GM23338 (cell line): ENCODE measurements around the gene PMVK. TPM values are rescaled to one million over a fixed set of nuclear protein-coding genes. Genes with fewer than 3 reads are reported as not detected.

Experiments used
- ATAC-seq: fragments of 200-7000 bp; cut with Tn5 transposase; 3 replicates; pipeline ENCODE4 v1.9.1; 2020
- DNase-seq: peaks from one replicate; pipeline ENCODE4 v3.0.0-alpha.2; 2015; ENCODE audit warnings: low spot score
- H2AFZ ChIP-seq: fragments of 200-600 bp; sonication (generic); 2 replicates; pipeline ENCODE4 v1.8.0; 2016; ENCODE audit warnings: antibody characterized with exemption, mild to moderate bottlenecking, moderate library complexity
- H3F3A ChIP-seq: fragments of 200-600 bp; sonication (generic); replicated peaks from 2 replicates; pipeline ENCODE4 v1.8.0; 2017; ENCODE audit warnings: antibody characterized with exemption, mixed run types, low read depth
- H3K27ac ChIP-seq: fragments of 200-600 bp; sonication (generic); 2 replicates; pipeline ENCODE4 v1.6.1; 2016; ENCODE audit warnings: low read depth
- H3K27me3 ChIP-seq: fragments of 200-600 bp; sonication (generic); 2 replicates; pipeline ENCODE4 v1.8.0; 2016; ENCODE audit warnings: mild to moderate bottlenecking, mixed run types, moderate library complexity; ENCODE audit not compliant: insufficient read depth
- H3K36me3 ChIP-seq: fragments of 200-600 bp; sonication (generic); 2 replicates; pipeline ENCODE4 v1.8.0; 2016; ENCODE audit warnings: mild to moderate bottlenecking; ENCODE audit not compliant: insufficient read depth
- H3K4me1 ChIP-seq: fragments of 200-600 bp; sonication (generic); 2 replicates; pipeline ENCODE4 v1.8.0; 2016; ENCODE audit warnings: mild to moderate bottlenecking, moderate library complexity; ENCODE audit not compliant: insufficient read depth
- H3K4me2 ChIP-seq: fragments of 200-600 bp; sonication (generic); 2 replicates; pipeline ENCODE4 v1.7.1; 2017; ENCODE audit warnings: mixed run types
- H3K4me3 ChIP-seq: fragments of 200-600 bp; sonication (generic); 2 replicates; pipeline ENCODE4 v1.6.1; 2016; ENCODE audit warnings: mixed run types
- H3K79me2 ChIP-seq: fragments of 200-600 bp; sonication (generic); replicated peaks from 2 replicates; pipeline ENCODE4 v1.8.0; 2017; ENCODE audit warnings: mild to moderate bottlenecking; ENCODE audit not compliant: insufficient read depth
- H3K9me2 ChIP-seq: fragments of 200-600 bp; sonication (generic); 2 replicates; pipeline ENCODE4 v1.8.0; 2017; ENCODE audit not compliant: insufficient read depth
- H4K20me1 ChIP-seq: fragments of 200-600 bp; sonication (generic); replicated peaks from 2 replicates; pipeline ENCODE4 v1.8.0; 2017; ENCODE audit warnings: mild to moderate bottlenecking; ENCODE audit not compliant: insufficient read depth
- H3K27ac Mint-ChIP-seq: 2 replicates; pipeline ENCODE4 v1.8.0; 2020; ENCODE audit warnings: inconsistent platforms, mild to moderate bottlenecking, moderate library complexity, mixed read lengths
- H3K27me3 Mint-ChIP-seq: 3 replicates; pipeline ENCODE4 v1.8.0; 2022; ENCODE audit warnings: low read depth, mild to moderate bottlenecking, moderate library complexity, mixed read lengths, inconsistent platforms; ENCODE audit not compliant: insufficient read depth, poor library complexity
- H3K36me3 Mint-ChIP-seq: 3 replicates; pipeline ENCODE4 v1.8.0; 2021; ENCODE audit warnings: low read depth, mild to moderate bottlenecking, inconsistent platforms, moderate library complexity, mixed read lengths
- H3K4me1 Mint-ChIP-seq: 3 replicates; pipeline ENCODE4 v1.8.0; 2020; ENCODE audit warnings: mild to moderate bottlenecking, inconsistent platforms, mixed read lengths
- H3K4me3 Mint-ChIP-seq: 3 replicates; pipeline ENCODE4 v1.8.0; 2021; ENCODE audit warnings: moderate library complexity, mild to moderate bottlenecking, inconsistent platforms, mixed read lengths
- H3K9me3 Mint-ChIP-seq: 3 replicates; pipeline ENCODE4 v1.8.0; 2020; ENCODE audit warnings: moderate library complexity, mild to moderate bottlenecking, inconsistent platforms, mixed read lengths
- CREB1 ChIP-seq: fragments of 250-450 bp; sonication (Bioruptor Pico); IDR thresholded peaks from 2 replicates; pipeline ENCODE4 v1.5.0; 2020; ENCODE audit warnings: low read depth, mild to moderate bottlenecking, moderate library complexity
- EZH2 ChIP-seq: fragments of 200-600 bp; sonication (generic); IDR thresholded peaks from one replicate; pipeline ENCODE4 v1.8.0; 2017; ENCODE audit warnings: antibody characterized with exemption, mild to moderate bottlenecking, low read depth; ENCODE audit not compliant: unreplicated experiment
- EZH2phosphoT487 ChIP-seq: fragments of 200-600 bp; sonication (generic); IDR thresholded peaks from one replicate; pipeline ENCODE4 v1.8.1; 2018; ENCODE audit warnings: antibody characterized with exemption; ENCODE audit not compliant: unreplicated experiment
- JUNB ChIP-seq: IDR thresholded peaks from one replicate; pipeline ENCODE4 v1.6.1; 2016; ENCODE audit warnings: antibody characterized with exemption; ENCODE audit not compliant: unreplicated experiment
- NANOG ChIP-seq: IDR thresholded peaks from 2 replicates; pipeline ENCODE4 v1.6.1; 2016; ENCODE audit warnings: antibody characterized with exemption, borderline replicate concordance
- POLR2AphosphoS5 ChIP-seq: IDR thresholded peaks from 2 replicates; pipeline ENCODE4 v1.6.1; 2016; ENCODE audit warnings: antibody characterized with exemption, low read depth
- STAT1 ChIP-seq: IDR thresholded peaks from one replicate; pipeline ENCODE4 v1.6.1; 2016; ENCODE audit warnings: antibody characterized with exemption; ENCODE audit not compliant: unreplicated experiment
- ZNF462 ChIP-seq: fragments of 250-450 bp; sonication (Bioruptor Pico); IDR thresholded peaks from 2 replicates; pipeline ENCODE4 v1.5.0; 2020; ENCODE audit warnings: mild to moderate bottlenecking, moderate library complexity
- polyA plus RNA-seq: library from polyadenylated mRNA; unstranded; fragments of >200 nt; fragmentation: Nextera tagmentation; extraction: Ambion mirVana; gene quantifications from 2 replicates; pipeline ENCODE4 v1.2.1, GENCODE V29; 2016
- total RNA-seq: library from RNA; depleted of rRNA; stranded (reverse); fragments of >200 nt; shearing (Covaris generic); gene quantifications from 2 replicates; pipeline ENCODE4 v1.2.3, GENCODE V29; 2014

Gene PMVK
- total and polyA plus RNA-seq, 2 experiments from 2014 or later: 8.1 to 25.0 TPM

GRCh38 chr1:154895798-154896197 lies 40.7 kb downstream of the PMVK start (continued):
- TF ChIP-seq ZNF462 (CRISPR knock-in tag): no peak

DNA sequence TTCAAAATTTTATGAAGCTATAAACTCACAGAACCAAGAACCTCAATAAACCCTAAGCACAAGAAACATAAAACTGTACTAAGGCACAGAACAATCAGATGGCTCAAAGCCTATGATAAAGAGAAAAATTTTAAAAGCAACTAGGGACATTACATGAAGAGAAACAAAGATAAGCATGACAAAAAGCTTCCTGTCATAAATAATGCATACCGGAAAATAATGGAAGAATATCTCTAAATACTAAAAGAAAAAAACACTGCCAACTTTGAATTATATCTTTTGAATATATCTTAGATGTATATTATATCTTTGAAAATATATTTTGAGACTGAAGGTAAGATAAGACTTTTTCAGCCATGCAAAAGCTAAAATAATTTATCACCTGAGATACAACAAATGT lies 45.1 kb downstream of the PMVK start:
- Histone ChIP-seq H3K4me2 (no peak overlapping the region), H3K27me3 (no peaks in the 10 kb centered on the region), H3F3A (no peaks in the 10 kb centered on the region), H3K79me2 (no peaks in the 10 kb centered on the region), H2AFZ (no peak overlapping the region), H4K20me1 (no peaks in the 10 kb centered on the region), H3K4me1 (no peaks in the 10 kb centered on the region), H3K27ac (no peak overlapping the region), H3K9me2 (no peaks in the 10 kb centered on the region), H3K4me3 (no peak overlapping the region), H3K36me3 (no peaks in the 10 kb centered on the region)
- no peak for ATAC-seq
- no peak overlapping the region for H3K4me3 Mint-ChIP-seq
- H3K9me3 Mint-ChIP-seq: no peaks in the 10 kb centered on the region
- no peak overlapping the region for H3K27ac Mint-ChIP-seq
- no peak for DNase-seq
- peaks cover 3% of the 10 kb centered on the region for H3K27me3 Mint-ChIP-seq
- no peaks in the 10 kb centered on the region; the same call in 2 of the 3 replicates for H3K36me3 Mint-ChIP-seq
- peaks cover 7% of the 10 kb centered on the region; the same call in 2 of the 3 replicates for H3K4me1 Mint-ChIP-seq
- TF ChIP-seq POLR2AphosphoS5 (no peak), EZH2 (no peak), ZNF462 (CRISPR knock-in tag) (no peak), CREB1 (CRISPR knock-in tag) (no peak), EZH2phosphoT487 (no peak), STAT1 (no peak), JUNB (no peak), NANOG (no peak)
